ENCODE data around the gene SKIDA1.

The SKIDA1 gene

GRCh38 chr10:21487416-21488180 lies 37.9 kb downstream of the SKIDA1 start:
- in situ Hi-C loops (cut with MboI; ENCODE audit: low sequenced_read_pairs) = no loop called here

DNA sequence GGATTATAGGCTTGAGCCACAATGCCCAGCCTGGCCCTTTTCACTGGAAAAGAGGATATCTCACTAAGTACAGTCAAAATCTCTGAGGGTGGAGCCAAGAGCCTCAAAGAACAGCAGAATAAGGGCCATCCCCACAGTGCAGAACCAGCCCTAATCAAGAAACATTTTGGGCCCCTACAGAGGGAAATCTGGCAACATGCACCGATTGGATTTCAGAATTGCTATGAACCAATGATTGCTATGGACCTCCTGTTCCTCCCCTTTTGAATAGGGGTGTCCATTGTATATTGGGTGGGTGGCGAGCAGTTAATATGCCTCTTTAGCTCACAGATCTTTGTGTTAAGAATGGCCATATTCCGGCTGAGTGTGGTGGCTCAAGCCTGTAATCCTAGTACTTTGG lies 42.7 kb downstream of the SKIDA1 start:
- in situ Hi-C loops (cut with MboI; ENCODE audit: low sequenced_read_pairs) = no loop called here

- in situ Hi-C loops (cut with MboI; ENCODE audit: low sequenced_read_pairs) = no loop called here
Observed at GRCh38 chr10:21481407-21481806, 44.1 kb downstream of the SKIDA1 start.

DNA sequence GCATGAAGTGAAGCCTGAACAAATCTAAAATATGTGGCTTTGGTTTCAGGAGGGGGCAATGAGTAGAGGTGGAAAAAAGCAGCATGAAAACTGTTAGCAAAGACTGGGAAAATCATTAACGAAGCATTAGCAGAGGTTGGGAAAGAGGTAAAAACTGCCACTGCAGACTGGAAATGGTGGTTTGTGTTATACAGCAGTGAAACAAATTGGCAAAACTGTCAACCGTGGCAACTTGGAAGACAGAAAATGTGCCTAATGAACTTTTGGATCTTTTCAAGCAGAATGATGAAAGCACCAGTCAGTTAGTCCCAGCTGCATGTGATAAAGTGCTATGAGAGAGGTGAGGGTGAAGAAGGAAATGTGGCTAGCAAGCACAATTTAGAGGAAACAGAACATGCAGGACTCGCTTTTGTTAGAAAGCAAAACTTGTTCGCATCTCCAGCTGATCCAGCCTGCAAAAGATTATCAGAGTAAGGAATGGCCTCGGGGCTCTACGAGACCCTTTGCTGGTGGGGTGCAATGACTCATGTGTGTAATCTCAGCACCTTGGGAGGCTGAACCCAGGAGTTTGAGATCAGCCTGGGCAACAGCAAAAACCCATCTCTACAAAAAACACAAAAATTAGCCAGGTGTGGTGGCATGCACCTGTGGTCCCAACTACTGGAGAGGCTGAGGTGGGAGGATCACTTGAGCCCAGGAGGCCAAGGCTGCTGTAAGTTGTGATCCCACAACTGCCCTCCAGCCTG lies 45.7 kb downstream of the SKIDA1 start:
- in situ Hi-C loops (cut with MboI; ENCODE audit: low sequenced_read_pairs) = no loop called here

DNA sequence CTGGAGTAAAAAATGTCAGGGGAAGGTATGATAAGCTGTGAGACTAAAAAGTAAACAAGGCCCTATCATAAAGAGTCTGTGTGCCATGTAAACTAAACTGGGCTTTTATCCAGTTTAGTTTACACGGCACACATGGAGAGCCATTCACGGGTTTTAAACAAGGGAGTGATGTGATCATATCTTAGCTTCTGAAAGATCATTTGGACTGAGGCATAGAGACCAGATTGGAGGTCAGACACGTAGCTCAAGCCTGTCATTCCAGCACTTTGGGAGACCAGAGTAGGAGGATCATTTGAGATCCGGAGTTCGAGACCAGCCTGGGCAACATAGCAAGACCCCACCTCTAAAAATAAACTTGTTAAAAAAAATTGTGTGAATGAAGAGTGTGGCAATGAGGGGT lies 50.1 kb downstream of the SKIDA1 start:
- in situ Hi-C loops (cut with MboI; ENCODE audit: low sequenced_read_pairs) = no loop called here

- in situ Hi-C loops (cut with MboI; ENCODE audit: low sequenced_read_pairs) = no loop called here
Observed at GRCh38 chr10:21473541-21473940, 51.9 kb downstream of the SKIDA1 start.

- in situ Hi-C loops (cut with MboI; ENCODE audit: low sequenced_read_pairs) = no loop called here
Observed at GRCh38 chr10:21473135-21473534, 52.3 kb downstream of the SKIDA1 start.

DNA sequence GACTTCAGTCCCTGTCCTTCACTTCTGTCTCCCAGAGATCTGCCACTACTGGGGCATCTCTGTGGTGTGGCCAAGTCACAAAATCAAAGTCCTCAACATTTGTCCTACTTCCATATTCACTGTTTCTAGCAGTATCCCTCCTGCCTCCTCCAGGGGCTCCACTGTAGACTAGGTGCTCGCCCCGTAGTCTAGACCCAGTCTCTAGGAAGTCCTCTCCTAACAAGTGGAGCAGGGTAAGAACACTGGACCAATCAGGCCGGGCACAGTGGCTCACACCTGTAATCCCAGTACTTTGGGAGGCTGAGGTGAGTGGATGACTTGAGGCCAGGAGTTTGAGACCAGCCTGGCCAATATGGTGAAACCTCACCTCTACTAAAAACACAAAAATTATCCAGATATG lies 57.4 kb downstream of the SKIDA1 start:
- in situ Hi-C loops (cut with MboI; ENCODE audit: low sequenced_read_pairs) = no loop called here

DNA sequence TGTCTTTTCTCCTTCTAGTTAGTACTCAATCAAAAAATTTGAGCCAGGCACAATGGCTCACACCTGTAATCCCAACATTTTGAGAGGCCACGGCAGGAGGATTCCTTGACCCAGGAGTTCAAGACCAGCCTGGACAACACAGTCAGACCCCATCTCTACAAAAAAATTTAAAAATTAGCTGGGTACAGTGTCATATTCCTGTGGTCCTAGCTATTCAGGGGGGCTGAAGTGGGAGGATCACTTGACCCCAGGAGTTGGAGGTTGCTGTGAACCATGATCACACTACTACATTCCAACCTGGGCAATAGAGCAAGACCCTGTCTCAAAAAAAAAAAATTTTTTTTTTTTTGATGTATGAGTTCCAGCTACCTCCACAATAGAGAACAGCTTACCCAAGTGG lies 57.8 kb downstream of the SKIDA1 start:
- in situ Hi-C loops (cut with MboI; ENCODE audit: low sequenced_read_pairs) = no loop called here

DNA sequence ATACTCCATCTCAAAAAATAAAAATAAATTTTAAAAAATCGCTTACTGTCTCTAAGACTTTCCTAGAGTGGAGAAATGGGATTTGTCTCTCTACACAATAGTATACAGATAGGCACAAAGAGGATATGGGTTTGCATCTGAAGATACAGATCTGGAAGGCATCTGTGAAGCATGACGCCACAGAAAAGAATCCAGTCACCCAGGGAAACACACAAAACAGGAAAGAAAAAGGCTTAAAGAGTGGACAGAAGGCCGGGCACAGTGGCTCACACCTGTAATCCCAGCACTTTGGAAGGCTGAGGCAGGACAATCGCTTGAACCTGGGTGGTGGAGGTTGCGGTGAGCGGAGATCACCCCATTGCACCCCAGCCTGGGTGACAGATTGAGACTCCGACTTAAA lies 61.3 kb downstream of the SKIDA1 start:
- in situ Hi-C loops (cut with MboI; ENCODE audit: low sequenced_read_pairs) = no loop called here
